Activated CD4-positive, alpha-beta T cell treated with anti-CD3 and anti-CD28 coated beads for 4 hours (primary cell): ENCODE measurements around the gene SCAPER.
A peak's percentile ranks its signal among the peaks of the same experiment; 100 is the strongest.
"Not testable (repeated sequence)": the region's sequence is repeated elsewhere in the genome, so short reads cannot be mapped to it uniquely, and the experiment has no call there.

Source experiments
- DNase-seq, 2 donors: peaks; one replicate each; pipeline ENCODE4 v3.0.0-alpha.2; 2020

Gene SCAPER

GRCh38 chr15:76904461-76905012, 603 bp downstream of the SCAPER start:
- peak; percentile 2 to 11 for DNase-seq

GRCh38 chr15:76903251-76903681, 1.9 kb downstream of the SCAPER start:
- DNase-seq = peak; percentile 4 to 7

GRCh38 chr15:76901965-76902364, 3.2 kb downstream of the SCAPER start:
- no peak for DNase-seq

- DNase-seq = not testable (repeated sequence)
These were observed 5.2 kb downstream of the SCAPER start for GRCh38 chr15:76899931-76900310.

- DNase-seq = not testable (repeated sequence)
These were observed 5.8 kb downstream of the SCAPER start for GRCh38 chr15:76899176-76899930.

- no peak for DNase-seq
These were observed 7.0 kb downstream of the SCAPER start for GRCh38 chr15:76898102-76898501.

- no peak for DNase-seq
These were observed 11.0 kb downstream of the SCAPER start for GRCh38 chr15:76894174-76894573.

- not testable (repeated sequence) for DNase-seq
These were observed 12.3 kb downstream of the SCAPER start for GRCh38 chr15:76892836-76893235.

- not testable (repeated sequence) for DNase-seq
These were observed 17.6 kb downstream of the SCAPER start for GRCh38 chr15:76887280-76888141.

GRCh38 chr15:76885212-76885611, 19.9 kb downstream of the SCAPER start:
- DNase-seq = no peak

- no peak for DNase-seq
These were observed 29.2 kb downstream of the SCAPER start for GRCh38 chr15:76875911-76876310.

GRCh38 chr15:76873066-76873465, 32.1 kb downstream of the SCAPER start:
- DNase-seq = not testable (repeated sequence)

GRCh38 chr15:76871930-76872329, 33.2 kb downstream of the SCAPER start:
- no peak for DNase-seq

GRCh38 chr15:76868740-76869139, 36.4 kb downstream of the SCAPER start:
- DNase-seq = no peak

- no peak for DNase-seq
These were observed 38.3 kb downstream of the SCAPER start for GRCh38 chr15:76866716-76867321.

GRCh38 chr15:76866008-76866407, 39.1 kb downstream of the SCAPER start:
- no peak for DNase-seq

GRCh38 chr15:76865548-76865991, 39.6 kb downstream of the SCAPER start:
- no peak for DNase-seq

GRCh38 chr15:76864586-76864985, 40.6 kb downstream of the SCAPER start:
- no peak for DNase-seq

- DNase-seq = no peak
These were observed 41.4 kb downstream of the SCAPER start for GRCh38 chr15:76863693-76864092.

- no peak for DNase-seq
These were observed 42.0 kb downstream of the SCAPER start for GRCh38 chr15:76863123-76863522.

GRCh38 chr15:76861815-76862397, 43.2 kb downstream of the SCAPER start:
- no peak for DNase-seq

GRCh38 chr15:76860201-76860600, 44.9 kb downstream of the SCAPER start:
- no peak for DNase-seq

GRCh38 chr15:76850367-76850766, 54.8 kb downstream of the SCAPER start:
- not testable (repeated sequence) for DNase-seq
